AG09319 (cell line): ENCODE results near the gene DGCR6L.
"Not testable (repeated sequence)": the region's sequence is repeated elsewhere in the genome, so short reads cannot be mapped to it uniquely, and the experiment has no call there.

ENCODE experiments used
- DNase-seq: peaks from one replicate; pipeline ENCODE4 v3.0.0-alpha.2; 2010; ENCODE audit warnings: low read depth; ENCODE audit errors: extremely low read depth
- TF ChIP-seq, protein P1 (sequence below): IDR thresholded peaks from 2 replicates; pipeline ENCODE4 v1.5.1; 2011; ENCODE audit warnings: low read depth, mild to moderate bottlenecking, inconsistent platforms, low read length, moderate library complexity

DGCR6L gene

GRCh38 chr22:20317402-20318042, 2.3 kb downstream of the DGCR6L start:
- TF ChIP-seq, protein P1, sequence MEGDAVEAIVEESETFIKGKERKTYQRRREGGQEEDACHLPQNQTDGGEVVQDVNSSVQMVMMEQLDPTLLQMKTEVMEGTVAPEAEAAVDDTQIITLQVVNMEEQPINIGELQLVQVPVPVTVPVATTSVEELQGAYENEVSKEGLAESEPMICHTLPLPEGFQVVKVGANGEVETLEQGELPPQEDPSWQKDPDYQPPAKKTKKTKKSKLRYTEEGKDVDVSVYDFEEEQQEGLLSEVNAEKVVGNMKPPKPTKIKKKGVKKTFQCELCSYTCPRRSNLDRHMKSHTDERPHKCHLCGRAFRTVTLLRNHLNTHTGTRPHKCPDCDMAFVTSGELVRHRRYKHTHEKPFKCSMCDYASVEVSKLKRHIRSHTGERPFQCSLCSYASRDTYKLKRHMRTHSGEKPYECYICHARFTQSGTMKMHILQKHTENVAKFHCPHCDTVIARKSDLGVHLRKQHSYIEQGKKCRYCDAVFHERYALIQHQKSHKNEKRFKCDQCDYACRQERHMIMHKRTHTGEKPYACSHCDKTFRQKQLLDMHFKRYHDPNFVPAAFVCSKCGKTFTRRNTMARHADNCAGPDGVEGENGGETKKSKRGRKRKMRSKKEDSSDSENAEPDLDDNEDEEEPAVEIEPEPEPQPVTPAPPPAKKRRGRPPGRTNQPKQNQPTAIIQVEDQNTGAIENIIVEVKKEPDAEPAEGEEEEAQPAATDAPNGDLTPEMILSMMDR, result peak; percentile 35; the same call in 1 of the 2 replicates
- not testable (repeated sequence) for DNase-seq

GRCh38 chr22:20316844-20317401, 2.9 kb downstream of the DGCR6L start:
- DNase-seq, result no peak
- TF ChIP-seq, protein P1, result no peak

GRCh38 chr22:20316217-20316843, 3.5 kb downstream of the DGCR6L start:
- DNase-seq, result no peak
- TF ChIP-seq, protein P1, result no peak

- no peak for DNase-seq
- TF ChIP-seq, protein P1, result no peak
Observed at GRCh38 chr22:20315337-20316216, 4.3 kb downstream of the DGCR6L start.

GRCh38 chr22:20314741-20315336, 5.0 kb downstream of the DGCR6L start:
- DNase-seq, result not testable (repeated sequence)

DNA sequence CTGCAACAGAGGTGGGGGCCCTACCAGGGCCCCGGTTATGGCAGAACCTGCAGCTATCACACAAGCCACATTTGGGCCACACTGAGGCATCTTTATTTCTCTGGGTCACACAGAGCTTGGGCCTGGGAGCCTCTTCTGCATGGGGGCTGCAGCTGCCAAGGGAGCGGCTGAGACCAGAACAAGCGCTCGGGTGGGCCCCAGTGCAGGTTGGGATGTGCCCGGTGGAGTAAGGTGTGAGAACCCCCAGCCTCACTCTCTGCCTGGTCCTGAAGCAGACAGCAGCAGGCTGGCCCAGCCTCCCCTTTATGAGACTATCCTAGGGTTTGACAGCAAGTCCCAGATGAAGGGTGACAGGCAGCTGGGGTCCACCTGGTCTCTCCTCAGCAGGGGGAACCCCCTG, 5.7 kb downstream of the DGCR6L start:
- not testable (repeated sequence) for DNase-seq

- not testable (repeated sequence) for DNase-seq
Observed at GRCh38 chr22:20313306-20314077, 6.4 kb downstream of the DGCR6L start.
